ENCODE results near the gene BOD1.

BOD1 gene

DNA sequence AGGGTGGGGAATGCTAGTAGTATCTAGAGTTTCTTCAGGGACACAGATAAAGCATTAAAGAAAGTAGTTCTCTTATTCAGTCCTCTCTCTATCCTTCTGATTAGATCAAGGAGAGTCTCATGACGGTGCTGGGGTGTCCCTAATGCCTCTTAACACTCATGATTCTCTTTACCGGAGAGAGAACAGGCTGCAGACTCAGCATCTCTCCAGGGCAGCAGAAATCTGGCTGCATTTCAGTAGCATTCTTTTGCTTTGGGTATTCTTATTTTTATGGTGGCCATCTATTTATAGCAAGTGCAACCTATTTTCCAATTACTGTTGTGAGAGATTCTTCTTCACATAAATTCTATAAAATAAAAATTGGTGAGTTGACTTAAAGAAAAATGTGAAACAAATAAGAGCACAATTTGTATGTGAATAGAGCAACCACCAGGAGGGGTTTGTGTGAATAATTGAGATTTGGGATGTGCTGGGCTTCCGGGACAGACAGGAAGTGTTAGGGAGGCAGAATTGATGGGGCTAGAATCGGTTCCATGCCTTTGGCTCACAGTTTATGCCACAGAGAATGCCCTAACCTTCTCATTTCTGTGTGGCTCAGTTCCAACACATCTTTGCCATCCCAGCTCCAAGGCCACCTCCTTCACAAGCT, 23.8 kb upstream of the BOD1 start:
- DNase-seq (ENCODE audit: low spot score), result no peak

DNA sequence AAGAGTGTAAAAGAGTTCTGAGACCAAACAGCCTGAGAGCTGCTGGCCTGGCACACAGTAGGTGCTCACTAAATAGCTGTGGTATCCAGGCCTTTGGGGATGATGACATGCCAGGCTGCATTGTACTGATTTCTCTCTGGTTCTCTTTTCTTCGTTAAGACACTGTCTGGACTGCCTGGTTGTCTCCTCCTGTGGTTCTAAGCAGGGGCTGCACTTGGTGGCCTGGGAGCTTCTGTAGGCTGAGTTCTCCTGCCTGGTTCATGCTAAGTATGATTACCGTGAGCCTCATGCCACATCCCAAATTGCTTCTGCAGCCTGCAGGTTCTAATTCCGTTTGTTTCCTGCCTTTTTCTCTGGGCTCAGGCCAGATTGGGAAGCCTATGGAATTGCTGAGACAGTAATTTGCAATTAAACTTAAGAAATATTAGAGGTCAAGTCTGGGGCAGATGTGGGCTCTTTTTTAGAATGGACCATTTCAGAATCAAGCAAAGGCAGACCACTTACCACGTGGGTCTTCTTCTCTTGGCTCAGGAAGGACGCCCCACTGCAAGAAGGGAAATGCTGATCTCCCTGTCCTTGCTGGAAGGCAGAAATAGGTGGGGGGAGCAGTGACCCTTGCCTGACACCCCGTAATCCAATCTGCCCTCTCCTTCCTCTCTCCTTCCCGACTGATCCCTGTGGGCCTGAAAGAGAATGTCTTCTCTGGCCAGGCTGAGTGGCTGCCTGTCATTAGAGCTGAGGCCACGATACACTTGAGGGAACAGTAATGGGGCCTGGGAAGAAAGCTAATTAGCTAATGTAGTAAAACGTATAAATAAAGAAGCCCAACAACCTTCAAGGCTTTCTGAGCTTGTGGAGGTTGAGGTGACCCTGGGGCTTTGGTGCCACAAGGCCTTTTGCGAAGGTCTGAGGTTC, 21.9 kb upstream of the BOD1 start:
- no peak for DNase-seq (ENCODE audit: low spot score)

DNA sequence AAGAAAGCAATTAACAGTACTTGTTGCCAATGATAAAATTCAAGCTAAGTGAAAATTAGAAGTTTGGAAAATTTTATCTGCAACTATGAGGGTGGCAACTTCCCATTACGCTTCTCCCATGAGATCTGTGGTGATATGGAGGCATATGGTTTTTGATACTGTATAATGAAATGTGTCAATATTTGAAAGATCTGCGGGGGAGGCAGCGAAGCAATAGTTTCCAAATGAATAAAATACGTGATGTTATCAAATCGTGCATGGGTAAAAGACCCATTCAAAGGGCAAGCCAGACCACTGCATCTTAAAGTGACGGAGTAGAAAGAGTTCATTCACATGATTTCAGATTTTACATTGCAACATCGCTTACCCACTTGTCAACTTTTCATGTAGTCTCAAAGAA, 20.9 kb upstream of the BOD1 start:
- DNase-seq (ENCODE audit: low spot score), result no peak

DNA sequence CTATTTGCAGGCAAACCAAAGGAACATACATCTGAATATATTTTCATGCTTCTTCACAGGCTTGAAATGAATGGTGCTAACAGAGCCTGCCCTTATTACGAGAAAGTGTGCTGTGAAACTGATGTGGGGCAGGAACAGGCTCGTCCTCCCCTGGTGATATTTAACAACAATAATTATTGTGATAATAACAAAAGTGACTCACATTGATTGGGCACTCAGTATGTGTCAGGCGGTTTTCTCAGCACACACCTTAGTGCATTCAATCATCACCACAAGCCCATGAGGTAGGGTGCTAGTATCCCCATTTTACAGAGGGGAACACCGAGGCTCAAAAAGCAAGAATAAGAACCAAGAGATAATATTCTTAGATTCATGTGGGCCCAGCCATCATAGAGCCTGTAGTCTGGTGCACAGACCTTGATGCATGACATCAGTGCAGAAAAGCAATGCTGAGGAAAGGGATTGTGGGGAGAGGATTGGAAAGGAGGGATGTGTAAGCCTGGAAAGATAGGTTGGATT, 18.1 kb upstream of the BOD1 start:
- no peak for DNase-seq (ENCODE audit: low spot score)

DNA sequence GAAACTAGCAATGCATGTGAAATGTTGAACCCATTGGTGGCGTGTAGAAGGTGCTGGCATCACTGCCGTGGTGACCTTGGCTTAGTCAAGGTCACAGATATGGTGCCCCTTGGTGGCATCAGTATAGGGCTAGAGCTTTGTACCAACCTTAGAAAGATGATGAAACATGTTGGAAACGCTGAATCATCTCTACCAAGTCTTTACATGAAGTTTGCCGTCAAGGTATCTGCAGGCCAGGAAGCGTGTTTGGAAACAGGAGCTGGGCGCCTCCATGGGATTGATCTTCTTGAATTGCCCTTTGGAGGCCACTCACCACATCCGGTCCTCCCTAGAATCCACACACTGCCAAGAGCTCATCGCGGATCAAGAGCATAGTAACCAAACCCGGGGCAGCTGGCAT, 16.9 kb upstream of the BOD1 start:
- DNase-seq (ENCODE audit: low spot score), result no peak

DNA sequence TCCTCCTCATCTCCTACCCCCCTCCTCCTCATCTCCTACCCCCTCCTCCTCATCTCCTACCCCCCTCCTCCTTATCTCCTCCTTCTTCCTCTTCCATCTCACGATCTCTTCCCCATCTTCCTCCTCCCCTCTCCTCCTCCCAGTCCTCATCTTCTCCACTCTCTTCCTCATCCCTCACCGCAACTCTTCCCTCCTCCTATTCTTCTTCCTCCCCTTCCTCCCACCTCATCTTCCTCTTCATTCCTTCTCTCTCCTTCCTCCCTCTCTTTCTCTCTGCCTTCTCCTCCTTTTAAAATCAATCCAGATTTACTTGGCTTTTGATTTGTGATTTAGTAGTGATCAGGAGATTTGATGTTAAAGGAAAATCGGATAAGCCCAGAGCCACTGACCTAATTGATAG, 15.0 kb upstream of the BOD1 start:
- DNase-seq (ENCODE audit: low spot score), result no peak

DNA sequence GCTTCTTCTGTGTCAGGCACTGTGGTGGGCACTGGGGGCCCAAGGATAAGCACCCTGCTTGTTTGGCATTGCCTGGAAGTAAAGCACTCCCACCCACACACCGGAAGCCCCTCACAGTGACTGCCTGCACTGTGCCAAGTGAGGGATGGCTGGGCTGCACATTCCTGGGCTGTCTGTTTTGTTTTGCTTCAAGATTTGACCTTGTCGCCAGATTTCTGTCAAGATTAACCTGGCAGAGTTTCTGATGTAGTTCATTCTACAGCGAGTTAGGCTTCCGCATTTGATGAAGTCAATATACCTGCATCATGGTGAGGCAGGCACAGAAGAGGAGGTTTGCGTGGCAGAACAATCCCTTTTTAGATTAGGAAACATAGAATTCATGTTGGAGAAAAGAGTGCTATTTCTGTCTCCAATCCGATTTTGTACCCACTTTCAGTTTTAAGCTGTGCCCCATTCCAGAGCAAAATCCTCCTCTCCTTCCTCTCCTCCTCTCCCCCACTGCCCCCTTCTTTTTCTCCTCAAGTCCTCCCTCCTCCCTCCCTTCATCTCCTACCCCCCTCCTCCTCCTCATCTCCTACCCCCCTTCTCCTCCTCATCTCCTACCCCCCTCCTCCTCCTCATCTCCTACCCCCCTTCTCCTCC, 14.4 kb upstream of the BOD1 start:
- DNase-seq (ENCODE audit: low spot score), result no peak

DNA sequence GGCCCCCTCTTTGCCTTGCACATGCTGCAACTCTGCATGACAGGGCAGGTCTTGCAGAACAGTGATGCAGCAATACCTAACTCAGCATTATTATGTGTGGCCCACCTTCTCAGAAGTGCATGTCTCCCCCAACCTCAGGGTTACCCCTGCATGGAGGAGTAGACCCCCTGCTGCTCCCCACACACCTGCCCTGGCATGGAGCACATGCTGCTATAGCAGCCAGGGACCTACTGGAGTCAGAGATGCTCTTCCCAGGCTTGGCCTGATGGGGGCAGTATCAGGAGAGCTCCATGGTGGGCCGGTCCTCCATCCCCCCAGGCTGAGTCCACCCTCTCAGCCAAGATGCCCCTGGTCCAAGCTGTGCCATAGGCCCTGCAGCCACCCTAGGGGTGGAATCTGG, 13.2 kb upstream of the BOD1 start:
- DNase-seq (ENCODE audit: low spot score), result no peak

DNA sequence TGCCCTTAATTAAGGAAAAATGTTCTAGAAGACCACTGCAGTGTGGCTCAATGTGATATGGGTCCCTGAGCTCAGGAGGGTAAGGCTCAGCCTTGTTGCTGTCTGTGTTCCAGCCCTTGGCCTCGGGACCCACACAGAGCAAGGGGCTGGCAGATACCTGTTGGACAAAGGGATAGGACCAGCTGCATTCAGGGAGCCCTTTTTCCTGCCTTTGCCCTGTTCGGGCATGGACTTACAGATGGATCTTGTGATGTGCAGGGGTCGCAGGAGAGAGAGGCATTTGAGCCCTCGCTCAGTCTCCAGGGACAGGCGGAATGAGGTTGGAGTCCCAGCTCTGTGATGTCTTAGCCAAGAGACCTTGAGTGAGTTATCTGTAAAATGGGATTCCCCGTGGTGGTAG, 12.1 kb upstream of the BOD1 start:
- no peak for DNase-seq (ENCODE audit: low spot score)

DNA sequence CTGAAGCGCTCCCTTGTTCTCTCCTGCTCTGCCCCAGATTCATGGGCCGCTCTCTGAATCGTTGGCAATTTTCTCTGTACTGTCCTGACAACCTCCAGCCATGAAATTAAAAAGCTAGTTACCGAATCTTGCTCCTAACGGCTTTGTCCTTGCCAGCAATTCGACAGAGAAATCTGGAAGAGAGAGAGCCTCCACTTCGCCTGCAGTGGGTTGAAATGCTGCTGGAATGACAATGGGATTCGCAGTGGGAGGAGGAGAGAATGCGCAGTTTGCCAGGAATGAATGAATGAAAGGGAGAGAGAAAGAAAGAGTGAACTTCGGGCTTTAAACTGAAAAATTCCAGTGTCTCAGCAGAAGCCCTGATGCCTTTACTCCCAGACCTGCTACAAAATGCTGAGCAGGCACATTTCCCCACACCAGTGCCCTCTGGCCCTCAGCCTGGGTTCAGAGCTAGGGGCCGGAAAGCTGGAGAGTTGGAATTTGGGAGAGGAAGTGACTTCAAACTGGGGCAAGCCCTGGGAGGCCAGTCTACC, 11.5 kb upstream of the BOD1 start:
- DNase-seq (ENCODE audit: low spot score), result no peak

DNA sequence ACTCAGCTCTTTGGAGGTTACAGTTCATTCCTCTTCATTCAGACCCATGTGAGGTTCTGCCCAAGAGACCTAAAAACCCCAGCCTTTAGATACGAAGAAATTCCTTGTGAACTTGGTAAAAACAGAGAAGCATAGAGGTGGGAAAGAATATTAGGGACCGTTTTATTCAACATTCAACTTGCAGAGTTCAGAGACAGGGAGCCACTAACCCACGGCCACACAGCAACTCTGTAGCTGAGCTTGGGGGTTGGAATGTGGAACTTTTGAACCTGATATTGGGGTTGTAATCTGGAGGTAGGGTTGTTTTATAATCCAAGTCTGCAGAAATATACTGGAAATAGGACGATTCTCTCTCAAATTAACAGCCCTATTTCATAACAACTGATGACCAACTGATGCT, 10.8 kb upstream of the BOD1 start:
- no peak for DNase-seq (ENCODE audit: low spot score)

DNA sequence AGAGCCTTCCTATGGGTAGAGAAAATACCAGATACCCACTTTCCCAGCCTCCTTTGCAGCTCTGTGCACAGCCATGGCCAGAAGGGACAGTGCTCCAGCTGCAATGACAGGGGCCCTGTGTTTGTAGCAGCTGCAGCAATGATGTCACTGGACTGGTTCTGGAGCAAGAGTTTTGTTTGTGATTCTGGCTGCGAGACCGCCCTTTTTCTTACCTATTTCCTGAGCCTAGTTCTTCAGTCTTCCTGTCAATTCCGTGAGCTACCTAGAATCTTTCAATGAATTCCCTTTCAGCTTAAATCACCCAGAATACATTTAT, 10.0 kb upstream of the BOD1 start:
- DNase-seq (ENCODE audit: low spot score), result no peak

DNA sequence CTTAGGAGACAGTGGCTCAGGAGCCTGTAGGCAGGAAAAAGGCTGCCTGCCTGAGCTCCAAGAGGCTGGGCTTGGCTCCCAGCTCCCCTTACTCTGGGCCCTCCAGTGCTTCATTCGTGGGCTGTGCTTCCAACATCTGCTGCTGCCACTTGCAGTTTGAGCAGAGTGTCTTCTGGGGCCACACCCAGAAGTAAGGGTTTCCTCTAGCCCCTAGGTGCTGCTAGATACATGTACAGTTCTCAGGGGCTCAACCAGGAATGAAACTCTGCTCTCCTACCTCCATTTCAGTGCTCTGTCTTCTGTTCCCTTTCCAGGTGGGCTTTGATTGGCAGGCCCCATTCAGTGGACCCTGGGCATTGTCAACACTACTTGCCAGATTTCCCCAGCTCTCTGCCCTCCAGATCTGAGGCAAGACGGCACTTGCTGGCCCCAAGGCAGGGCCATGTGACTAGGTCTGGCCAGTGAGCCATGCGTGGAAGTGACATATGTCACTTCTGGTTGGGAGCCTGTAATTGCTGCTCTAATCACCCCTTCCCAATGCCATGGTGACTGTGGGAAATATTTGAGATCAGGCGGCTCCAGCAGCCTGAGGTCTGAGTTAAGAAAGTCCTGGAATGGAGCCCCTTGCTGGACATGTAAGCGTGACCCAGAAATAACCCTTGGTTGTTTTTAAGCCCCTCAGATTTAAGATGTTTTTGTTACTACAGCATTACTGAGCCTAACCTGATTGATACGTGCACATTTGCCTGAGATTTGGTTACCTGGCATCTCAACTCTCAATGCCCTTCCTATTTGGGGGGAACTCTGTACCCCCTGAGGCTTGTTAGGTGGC, 9.4 kb upstream of the BOD1 start:
- no peak for DNase-seq (ENCODE audit: low spot score)

DNA sequence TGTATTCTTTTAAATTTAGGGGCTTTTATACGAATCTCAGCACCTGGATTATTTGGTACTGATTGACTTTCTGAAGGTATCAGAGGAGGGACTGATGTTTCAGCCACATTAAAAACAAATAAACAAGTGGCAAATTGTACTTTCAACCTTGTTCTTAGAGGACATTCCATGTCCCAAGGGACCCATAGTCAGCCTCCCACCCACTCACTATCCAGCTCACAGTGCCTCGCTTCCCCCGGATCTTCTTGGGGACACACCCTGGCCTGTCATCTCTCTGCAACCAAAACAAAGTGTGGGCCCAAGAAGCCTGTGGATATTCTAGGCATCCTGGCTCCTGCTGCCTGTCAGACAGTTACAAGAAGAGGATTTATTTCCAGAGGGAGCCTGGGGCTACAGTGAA, 8.8 kb upstream of the BOD1 start:
- DNase-seq (ENCODE audit: low spot score), result no peak

DNA sequence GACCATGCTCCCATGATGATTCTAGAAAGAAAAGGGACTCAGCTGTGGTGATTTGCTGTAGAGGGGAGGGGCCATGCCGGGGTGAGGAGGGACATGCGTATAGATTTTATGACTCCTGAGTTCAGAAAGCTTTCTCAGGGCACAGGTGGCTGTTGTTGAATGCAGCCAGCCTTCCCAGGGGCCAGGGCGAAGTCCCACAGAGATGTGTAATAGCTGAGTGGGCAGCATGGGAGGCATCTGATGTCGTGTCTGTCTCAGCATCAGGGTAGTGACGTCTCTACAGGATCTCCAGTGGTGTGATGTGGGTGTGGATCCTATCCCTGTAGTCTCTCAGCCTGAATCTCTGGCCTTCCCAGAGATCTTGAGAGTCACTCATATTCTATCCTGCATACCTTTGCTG, 7.8 kb upstream of the BOD1 start:
- DNase-seq (ENCODE audit: low spot score), result no peak

DNA sequence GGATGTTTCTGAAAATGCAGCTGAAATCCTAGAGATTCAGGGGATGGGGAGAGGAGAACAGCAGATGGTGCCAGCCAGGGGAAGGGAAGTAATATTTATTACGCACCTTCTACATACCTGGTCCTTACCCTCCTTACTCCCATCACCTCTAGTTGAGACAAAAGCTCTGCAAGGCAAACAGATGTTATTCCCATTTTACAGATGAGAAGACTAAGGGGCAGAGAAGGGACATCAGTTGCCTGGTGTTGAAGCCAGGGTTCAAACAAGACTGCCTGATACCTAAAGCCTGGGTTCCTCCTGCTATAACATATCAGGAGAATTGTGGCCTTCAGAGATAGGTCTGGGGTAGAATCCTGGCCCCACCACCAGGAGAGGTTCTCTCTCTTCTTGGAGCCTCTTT, 7.3 kb upstream of the BOD1 start:
- DNase-seq (ENCODE audit: low spot score), result no peak

DNA sequence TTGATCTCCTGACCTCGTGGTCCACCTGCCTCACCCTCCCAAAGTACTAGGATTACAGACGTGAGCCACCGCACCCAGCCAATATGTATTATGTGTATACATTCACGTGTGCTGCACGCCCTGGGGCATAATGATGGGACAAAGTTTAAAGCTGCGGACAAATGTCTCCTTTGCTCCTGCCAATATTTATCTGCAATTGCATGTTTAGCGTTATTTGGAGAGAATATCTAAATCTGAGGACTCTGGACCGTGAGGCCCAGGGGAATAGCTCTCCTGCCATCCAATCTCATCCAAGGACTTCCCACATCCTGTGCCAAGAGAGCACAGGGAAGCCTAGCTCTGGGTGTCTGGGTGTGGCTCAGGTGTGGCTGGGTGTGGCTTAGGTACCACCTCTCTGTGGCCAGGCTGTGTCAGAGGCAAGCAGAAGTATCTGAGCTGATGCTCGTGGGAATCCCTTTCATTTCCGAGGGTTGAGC, 6.9 kb upstream of the BOD1 start:
- DNase-seq (ENCODE audit: low spot score), result no peak

DNA sequence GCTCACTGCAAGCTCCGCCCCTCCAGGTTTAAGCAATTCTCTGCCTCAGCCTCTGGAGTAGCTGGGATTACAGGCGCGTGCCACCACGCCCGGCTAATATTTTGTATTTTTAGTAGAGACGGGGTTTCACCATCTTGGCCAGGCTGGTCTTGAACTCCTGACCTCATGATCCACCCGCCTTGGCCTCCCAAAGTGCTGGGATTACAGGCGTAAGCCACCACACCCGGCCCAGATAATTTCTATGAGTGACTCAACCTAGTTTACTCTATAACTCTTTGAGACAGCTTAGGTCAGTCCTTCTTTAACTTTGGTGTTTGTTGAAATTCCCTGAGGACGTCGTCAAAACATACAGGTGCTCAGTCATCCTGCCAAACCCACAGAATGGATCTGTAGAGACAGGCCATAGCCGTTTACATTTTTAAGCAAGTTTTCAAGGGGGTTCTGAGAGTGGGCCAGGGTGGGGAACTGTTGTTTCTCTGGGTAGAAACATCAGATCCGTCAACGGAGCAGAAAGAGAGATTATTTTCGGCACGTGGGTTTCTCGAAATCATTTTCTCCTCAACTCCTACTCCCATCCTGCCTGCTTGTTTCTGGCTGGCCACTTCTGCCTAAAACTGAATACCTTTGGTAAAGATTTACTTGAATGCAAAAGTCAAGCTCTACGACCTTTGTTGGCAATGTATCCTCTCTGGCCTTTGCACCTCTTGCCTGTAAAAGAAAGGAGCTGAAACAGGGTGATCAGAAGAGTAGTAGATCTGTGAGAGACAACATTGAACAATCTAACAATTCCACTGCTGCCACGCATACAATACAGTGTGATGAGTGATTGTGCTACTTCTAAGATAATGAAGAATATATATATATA, 6.0 kb upstream of the BOD1 start:
- DNase-seq (ENCODE audit: low spot score), result no peak

DNA sequence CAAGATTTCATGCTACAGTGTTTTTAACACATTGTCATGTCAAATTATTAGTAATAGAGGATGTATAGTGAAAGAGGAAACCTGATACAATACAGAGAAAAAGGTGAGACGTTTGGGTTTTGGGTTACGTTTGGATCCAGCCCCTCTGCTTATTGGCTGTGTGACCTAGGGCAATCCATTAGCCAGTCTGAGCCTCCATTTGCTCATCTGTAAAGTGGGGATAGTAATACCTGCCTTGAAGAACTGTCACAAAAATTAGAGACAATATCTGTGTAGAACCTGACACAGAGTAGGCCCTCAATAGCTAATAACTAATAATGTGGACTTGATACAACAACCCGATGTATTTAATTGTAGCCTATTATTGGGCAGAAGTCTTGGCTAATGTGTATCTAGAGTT, 4.3 kb upstream of the BOD1 start:
- no peak for DNase-seq (ENCODE audit: low spot score)

DNA sequence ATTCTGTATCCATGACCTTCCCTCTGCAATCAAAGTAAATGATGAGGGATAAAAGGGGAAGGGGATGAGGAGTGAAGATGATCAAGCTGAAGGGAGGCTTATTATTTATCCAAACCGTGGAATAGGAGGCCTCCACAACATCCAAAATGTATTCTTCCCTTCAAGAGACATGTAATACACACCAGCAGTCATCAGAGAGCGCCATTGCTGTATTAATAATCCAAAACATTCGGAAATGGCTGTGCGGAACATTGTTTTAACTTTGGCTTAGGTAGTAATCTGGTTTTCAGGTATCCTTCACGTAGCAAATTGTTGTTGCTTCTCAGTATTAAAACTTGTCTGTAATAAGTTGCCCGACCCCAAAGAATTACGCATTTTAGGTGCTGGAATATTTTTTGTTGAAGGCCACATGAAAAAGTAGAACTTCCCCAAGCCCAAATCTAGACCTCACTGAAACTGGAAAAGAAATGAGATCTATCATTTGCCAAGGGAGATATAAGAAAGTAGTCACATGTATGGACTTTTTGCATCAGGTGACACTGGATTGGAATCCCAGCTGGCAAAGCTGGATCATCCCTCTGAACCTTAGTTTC, 2.6 kb upstream of the BOD1 start:
- DNase-seq (ENCODE audit: low spot score), result peak; percentile 63
